HG03457 (cell line): ENCODE results near the gene RXFP3.
"Not testable (repeated sequence)": the region's sequence is repeated elsewhere in the genome, so short reads cannot be mapped to it uniquely, and the experiment has no call there.

Experiments
- ATAC-seq: cut with Tn5 transposase; IDR thresholded peaks from one replicate; pipeline ENCODE4 v1.9.1; 2021; ENCODE audit warnings: moderate number of reproducible peaks; ENCODE audit not compliant: unreplicated experiment

RXFP3 gene, protein sequence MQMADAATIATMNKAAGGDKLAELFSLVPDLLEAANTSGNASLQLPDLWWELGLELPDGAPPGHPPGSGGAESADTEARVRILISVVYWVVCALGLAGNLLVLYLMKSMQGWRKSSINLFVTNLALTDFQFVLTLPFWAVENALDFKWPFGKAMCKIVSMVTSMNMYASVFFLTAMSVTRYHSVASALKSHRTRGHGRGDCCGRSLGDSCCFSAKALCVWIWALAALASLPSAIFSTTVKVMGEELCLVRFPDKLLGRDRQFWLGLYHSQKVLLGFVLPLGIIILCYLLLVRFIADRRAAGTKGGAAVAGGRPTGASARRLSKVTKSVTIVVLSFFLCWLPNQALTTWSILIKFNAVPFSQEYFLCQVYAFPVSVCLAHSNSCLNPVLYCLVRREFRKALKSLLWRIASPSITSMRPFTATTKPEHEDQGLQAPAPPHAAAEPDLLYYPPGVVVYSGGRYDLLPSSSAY

DNA sequence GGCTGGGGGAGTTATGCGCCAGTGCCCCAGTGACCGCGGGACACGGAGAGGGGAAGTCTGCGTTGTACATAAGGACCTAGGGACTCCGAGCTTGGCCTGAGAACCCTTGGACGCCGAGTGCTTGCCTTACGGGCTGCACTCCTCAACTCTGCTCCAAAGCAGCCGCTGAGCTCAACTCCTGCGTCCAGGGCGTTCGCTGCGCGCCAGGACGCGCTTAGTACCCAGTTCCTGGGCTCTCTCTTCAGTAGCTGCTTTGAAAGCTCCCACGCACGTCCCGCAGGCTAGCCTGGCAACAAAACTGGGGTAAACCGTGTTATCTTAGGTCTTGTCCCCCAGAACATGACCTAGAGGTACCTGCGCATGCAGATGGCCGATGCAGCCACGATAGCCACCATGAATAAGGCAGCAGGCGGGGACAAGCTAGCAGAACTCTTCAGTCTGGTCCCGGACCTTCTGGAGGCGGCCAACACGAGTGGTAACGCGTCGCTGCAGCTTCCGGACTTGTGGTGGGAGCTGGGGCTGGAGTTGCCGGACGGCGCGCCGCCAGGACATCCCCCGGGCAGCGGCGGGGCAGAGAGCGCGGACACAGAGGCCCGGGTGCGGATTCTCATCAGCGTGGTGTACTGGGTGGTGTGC is at the start of gene RXFP3:
Gene RXFP3, plus strand, starts transcription at position 6 of the 636 bp plus-strand sequence. Its CDS starts 355 bp downstream, at position 361.
- no peak for ATAC-seq

DNA sequence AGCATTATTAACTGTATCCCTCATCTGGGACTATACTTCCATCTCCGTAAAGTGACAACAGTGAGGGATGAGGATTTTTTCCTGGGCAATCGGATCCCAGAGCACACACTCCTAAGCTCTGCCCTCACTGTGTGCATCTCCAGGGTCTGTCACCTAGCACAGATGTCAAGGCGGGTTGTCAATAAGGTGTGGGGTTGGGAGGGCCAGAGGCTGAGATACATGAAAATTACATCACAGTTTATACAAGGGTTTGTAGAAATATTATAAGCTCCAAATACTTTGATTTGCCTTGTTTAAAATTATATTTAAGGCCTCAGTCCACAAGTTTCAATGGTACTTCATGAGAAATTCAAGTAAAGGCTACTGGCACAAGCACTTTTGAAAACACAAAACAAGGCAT is 48.9 kb upstream of the RXFP3 start:
- ATAC-seq, result no peak

GRCh38 chr5:33888587-33888986 is 47.6 kb upstream of the RXFP3 start:
- no peak for ATAC-seq

DNA sequence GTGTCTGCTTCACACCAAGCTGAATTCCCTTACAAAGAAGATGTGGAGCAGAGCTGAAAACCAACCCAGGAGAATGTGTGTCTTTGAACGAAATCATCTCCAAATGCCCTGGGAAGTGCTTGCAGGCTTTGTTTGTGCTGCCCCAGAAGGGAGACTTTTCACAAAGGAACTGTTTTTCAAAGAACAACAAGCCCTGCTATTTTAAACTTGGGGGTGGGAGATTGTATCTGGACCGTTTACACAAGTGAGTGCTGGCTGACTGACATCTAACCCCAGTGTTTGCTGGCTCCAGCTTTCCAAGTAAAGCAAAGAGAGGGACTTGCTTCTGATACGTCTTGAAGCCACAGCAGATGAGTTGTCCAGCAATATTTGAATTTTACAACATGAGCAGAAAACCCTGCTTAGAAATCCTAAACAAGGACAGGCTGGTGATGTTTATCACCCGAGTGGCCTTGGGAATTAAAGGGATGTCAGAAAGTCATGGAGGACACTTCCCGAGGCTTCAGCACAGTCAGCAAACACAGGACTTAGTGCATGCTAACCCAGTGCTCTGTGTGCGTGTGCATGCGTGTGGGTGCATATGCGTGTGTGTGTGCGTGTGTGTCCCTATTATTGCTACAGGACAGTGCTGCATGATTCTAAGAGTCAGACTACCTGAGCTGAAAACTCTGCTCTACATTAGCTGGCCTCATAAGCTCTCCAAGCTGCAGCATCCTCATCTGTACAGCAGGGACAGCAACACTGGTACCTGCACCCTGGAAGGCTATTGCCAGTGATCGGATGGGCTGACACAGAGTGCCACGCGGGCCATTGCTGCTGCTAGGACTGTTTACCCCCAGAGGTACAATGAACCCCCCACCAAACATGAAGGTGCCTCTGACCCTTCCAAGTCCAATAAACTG is 45.8 kb upstream of the RXFP3 start:
- no peak for ATAC-seq

- no peak for ATAC-seq
Measured at GRCh38 chr5:33891446-33891787, 44.8 kb upstream of the RXFP3 start.

DNA sequence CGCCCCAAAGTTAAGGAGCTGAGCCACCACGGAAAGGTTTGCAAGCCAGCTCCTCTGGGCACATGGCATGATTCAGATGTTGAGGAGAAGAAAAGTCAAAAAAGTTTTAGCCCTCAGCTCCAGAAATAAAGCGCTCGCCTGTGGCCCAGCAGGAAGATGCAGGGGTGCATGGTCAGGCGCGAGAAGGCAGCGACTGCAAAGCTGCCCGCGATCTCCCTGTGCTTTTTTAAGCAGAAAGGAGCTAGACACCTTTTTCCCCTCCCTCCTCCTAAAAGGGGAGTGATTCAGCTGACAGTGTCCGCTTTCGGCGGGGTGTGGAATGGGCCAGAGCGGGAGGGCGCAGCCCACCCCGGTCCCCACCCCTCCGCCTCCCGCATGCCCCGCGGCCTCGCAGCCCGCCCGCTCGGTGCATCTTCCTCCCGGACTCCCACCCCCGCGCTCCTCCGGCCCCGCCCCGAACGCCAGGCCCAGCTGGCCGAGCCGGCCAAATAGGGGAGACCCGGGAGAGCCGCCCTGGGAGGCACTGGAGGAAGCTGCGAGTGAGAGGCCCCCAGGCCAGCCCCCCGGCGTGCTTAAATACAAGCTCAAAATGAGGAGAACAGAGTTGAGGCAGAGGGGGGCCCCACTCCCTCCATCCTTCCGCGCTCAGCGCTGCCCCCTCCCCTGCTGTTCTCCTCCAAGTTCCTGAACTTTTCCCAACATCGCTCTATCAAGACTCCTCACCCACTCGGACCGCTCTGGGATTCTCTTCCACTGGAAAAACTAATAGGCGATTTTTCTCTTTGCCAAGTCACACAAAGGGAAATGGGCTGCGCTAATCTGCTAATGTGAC is 44.2 kb upstream of the RXFP3 start, which contains the start of gene ADAMTS12:
Gene ADAMTS12, minus strand, starts transcription at position 203 of the 832 bp plus-strand sequence. Its CDS starts 134 bp downstream, at position 69.
- ATAC-seq, result no peak

GRCh38 chr5:33892620-33893137 is 43.5 kb upstream of the RXFP3 start:
- no peak for ATAC-seq

DNA sequence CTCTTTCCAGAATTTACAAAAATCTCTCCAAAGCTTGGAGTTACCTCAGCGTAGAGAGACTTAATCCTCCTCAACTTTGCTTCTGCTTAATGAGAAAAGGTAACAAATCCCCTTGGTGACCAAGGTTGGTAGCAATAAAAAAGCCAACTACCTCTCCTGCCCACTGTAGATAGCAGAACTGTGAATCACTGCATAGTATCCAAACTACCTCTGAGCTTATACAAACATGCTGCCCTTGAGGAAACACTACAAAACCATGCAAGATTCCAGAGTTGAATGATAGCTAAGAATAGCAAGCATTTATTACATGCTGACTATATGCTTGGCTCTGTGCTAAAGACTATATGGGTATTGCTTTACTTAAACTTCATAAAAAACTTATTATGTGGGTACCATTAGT is 41.6 kb upstream of the RXFP3 start:
- no peak for ATAC-seq

DNA sequence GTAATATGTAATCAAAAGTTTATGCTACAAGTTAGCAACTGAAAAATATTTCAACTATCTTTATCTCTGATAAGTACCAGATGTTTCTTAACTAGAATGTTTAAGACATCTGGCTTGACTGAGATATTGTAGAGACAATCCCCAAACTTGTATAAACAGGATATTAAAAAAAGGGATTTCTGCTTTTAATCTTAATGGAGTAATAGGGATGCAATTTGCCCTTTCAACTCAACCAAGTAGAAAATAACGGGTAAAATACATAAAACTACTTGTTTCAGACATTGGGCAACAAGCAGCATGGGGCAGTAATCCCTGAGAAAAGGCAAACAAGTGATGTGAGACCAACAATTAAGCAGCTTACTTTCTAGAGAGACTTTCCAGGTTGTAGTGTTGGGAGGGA is 35.0 kb upstream of the RXFP3 start:
- no peak for ATAC-seq

DNA sequence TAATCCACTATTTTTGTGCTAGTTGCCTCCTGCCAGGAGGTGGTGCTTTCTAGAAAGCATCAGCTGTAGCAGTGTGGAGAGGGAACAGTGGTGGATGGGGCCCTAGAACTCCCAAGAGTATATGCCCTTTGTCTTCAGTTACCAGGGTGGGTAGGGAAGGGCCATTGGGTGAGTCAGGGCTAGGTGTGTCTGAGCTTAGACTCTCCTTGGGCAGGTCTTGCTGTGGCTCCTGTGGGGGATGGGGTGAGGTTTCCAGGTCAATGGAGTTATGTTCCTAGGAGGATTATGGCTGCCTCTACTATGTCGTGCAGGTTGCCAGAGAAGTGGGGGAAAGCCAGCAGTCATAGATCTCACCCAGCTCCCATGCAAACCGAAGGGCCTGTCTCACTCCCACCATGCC is 33.1 kb upstream of the RXFP3 start:
- no peak for ATAC-seq

- no peak for ATAC-seq
Measured at GRCh38 chr5:33905381-33905780, 30.8 kb upstream of the RXFP3 start.

GRCh38 chr5:33906248-33906647 is 29.9 kb upstream of the RXFP3 start:
- not testable (repeated sequence) for ATAC-seq

- not testable (repeated sequence) for ATAC-seq
Measured at GRCh38 chr5:33914844-33915243, 21.3 kb upstream of the RXFP3 start.

DNA sequence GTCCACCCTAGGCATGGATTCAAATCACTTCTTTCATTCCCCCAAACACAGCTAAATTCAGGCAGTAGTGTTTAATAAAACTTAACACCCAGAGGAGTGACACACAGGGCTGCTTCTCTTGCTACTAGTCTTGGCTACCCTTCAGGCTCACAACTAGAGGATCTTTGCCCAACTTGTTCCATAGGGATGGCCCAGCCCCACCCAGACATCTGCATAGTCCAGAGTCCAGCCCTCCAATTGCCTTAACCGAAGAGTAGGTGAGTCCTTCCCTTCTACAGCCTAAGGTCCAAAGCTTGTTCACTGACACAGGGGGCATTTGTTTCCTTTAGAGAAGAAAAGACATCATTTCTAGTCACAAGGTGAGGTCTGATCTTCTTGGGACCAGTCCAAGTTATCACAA is 15.2 kb upstream of the RXFP3 start:
- ATAC-seq, result no peak

GRCh38 chr5:33925278-33925677 is 10.9 kb upstream of the RXFP3 start:
- no peak for ATAC-seq

DNA sequence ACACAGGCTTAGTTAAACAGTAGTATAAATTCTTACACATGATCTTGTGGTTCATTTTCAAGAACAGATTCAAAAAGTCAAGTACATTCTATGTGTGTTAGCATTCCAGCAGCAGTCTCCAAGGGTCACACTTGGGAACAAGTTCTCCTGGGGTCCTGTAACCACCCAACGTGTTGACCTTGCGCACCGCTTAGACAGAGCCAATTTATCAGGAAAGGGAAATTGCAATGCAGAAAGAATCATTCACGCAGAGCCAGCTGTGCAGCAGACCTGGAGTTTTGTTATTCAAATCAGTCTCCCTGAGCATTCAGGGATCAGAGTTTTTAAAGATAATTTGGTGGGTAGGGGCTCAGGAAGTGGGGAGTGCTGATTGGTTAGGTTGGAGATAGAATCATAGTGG is 8.5 kb upstream of the RXFP3 start:
- ATAC-seq, result no peak

- no peak for ATAC-seq
Measured at GRCh38 chr5:33928283-33928682, 7.9 kb upstream of the RXFP3 start.

- ATAC-seq, result no peak
Measured at GRCh38 chr5:33929925-33930690, 6.1 kb upstream of the RXFP3 start.

DNA sequence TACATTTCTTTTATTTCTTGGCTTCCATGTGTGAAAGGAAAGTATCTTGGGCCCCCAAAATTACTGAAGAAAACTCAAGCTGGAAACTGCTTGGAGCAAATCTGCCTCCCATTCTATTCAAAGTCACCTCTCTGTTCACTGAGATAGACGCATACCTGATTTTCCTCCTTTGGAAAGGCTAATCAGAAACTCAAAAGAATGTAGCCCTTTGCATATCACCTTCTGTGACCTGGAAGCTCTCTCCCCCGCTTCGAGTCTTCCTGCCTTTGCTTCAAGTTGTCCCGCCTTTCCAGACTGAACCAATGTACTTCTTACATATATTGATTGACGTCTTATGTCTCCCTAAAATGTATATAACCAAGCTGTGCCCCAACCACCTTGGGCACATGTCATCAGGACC is 5.0 kb upstream of the RXFP3 start:
- no peak for ATAC-seq
